ES-I3 (cell line): Measurements from ENCODE around the gene TMEM52.

ENCODE experiments used
- H3K36me3 ChIP-seq: 2 replicates; pipeline ENCODE4 v1.6.1; 2013; ENCODE audit warnings: mild to moderate bottlenecking, low read length, control low read depth, moderate library complexity; ENCODE audit not compliant: insufficient read depth
- H3K4me1 ChIP-seq: 2 replicates; pipeline ENCODE4 v1.6.1; 2013; ENCODE audit warnings: mild to moderate bottlenecking, control low read depth, low read length; ENCODE audit not compliant: insufficient read depth
- H3K9ac ChIP-seq: 2 replicates; pipeline ENCODE4 v1.6.1; 2013; ENCODE audit warnings: low read depth, mild to moderate bottlenecking, low read length, moderate library complexity
- H3K9me3 ChIP-seq: 2 replicates; pipeline ENCODE4 v1.6.1; 2013; ENCODE audit warnings: mild to moderate bottlenecking, low read length, moderate library complexity; ENCODE audit not compliant: control insufficient read depth, insufficient read depth

Gene TMEM52

DNA sequence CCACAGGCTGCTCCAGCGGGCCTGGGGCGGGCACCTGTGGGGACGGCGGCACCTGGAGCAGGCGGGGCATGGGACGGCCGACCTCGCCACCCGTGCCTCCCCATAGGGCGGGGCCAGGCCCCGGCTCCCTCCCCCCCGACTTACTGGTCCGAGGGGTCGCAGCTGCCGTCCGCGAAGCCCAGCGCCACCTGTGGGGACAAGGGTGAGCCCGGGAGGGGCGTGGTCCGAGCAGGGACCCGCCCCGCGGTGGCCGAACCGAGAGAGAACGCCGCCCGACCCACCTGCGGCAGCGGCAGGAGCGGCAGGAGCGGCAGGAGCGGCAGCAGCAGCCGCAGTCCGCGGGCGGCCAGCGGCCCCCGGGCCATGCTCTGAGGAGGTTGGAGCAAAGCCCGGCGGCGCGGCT lies at the start of gene TMEM52:
Gene TMEM52, minus strand, starts transcription at position 379 of the 403 bp plus-strand sequence. Its CDS starts 14 bp downstream, at position 365.
- H3K36me3 ChIP-seq: no peaks in the 10 kb centered on the region
- H3K9ac ChIP-seq: peak within 1 kb of the TSS; percentile 64
- H3K4me1 ChIP-seq: peaks cover 6% of the 10 kb centered on the region; the same call in 1 of the 2 replicates
- no peaks in the 10 kb centered on the region for H3K9me3 ChIP-seq

DNA sequence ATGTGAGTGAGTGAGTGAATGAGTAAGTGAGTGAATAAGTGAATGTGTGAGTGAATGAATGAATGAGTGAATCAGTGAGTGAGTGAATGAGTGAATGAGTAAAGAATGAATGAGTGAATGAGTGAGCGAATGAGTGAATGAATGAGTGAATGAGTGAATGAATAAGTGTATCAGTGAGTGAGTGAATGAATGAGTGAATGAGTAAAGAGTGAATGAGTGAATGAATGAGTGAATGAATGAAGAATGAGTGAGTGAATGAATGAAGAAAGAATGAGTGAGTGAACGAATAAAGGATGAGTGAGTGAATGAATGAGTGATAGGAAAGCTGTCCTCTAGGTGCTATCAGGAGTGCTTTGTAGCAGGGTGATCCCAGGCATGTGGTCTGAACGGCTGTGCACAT lies 48.8 kb upstream of the TMEM52 start:
- no peaks in the 10 kb centered on the region for H3K9me3 ChIP-seq
- H3K36me3 ChIP-seq: no peaks in the 10 kb centered on the region
- no peaks in the 10 kb centered on the region for H3K4me1 ChIP-seq
- H3K9ac ChIP-seq: no peak overlapping the region

DNA sequence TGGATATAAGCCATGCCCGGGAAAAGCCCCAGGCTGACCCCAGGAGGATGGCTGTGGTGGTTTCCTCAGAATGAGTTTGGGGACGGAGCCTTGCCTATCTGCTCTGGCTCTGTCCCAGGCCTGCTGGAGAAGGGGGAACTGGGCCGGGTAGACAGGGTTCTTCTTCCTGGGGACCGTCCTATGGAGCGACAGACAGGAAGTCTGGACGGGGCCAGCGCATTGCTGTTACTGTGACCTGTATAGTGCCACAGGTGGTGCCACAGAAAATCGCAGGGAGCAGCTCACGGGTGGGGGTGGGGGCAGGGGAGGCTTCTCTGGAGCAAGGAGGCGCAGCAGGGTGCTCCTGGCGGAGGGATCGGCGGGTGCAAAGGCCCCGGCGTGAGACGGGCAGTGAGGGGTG lies 48.1 kb upstream of the TMEM52 start:
- H3K9me3 ChIP-seq: no peaks in the 10 kb centered on the region; the same call in 1 of the 2 replicates
- H3K4me1 ChIP-seq: no peaks in the 10 kb centered on the region
- no peaks in the 10 kb centered on the region for H3K36me3 ChIP-seq
- no peak overlapping the region for H3K9ac ChIP-seq

DNA sequence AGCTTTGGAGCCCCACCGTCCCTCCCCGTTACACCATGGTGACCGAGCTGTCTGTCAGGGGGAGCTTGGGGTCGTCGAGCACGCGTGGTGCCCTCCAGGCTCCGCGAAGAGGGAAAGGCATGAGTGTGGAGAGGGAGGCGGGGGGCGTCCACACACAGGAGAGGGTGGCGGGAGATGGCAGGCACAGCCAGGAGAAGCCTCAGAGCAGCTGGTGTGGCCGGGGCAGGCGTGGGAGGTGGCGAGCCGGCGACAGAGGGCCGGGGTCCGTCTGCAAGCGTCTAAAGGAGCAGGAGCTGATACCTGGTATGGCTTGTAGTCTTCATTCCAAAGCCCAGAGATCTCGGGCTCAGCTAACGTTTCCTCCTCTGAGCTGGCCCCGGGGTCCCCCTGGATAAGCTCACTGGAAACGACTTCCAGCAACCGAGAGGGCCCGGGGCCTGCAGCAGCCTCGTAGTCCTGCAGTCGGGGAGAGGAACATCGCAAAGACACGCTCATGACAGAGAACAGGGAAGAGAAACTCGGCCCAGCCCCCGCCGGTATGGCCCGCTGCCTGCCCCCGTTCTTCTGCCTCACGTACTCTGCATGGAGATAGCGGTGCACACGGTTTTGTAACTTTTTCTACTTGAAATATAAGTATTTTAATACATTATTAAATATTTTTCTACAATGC lies 47.1 kb upstream of the TMEM52 start:
- Histone ChIP-seq H3K4me1 (no peaks in the 10 kb centered on the region), H3K9me3 (no peaks in the 10 kb centered on the region; the same call in 1 of the 2 replicates), H3K36me3 (no peaks in the 10 kb centered on the region), H3K9ac (no peak overlapping the region)

DNA sequence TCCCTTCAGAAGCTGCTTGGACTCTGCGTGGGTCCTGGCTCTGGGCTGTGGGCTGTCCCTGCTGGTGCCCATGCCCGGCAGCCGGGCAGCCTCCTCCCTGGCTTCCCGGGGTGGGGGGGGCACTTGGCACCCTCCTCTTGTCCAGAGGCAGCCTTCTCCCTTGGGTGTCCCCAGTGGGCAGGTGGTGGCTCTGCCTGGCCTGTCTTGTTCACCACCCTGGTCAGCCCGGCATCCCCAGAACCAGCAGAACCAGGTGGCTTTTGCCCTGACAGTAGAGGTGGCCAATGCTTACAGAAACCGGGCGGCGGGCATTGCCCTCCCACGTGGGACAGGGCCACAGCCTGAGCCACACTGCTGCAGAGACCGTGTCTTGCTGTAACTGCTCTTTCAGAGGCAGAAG lies 46.5 kb upstream of the TMEM52 start:
- Histone ChIP-seq H3K9ac (no peak overlapping the region), H3K9me3 (no peaks in the 10 kb centered on the region; the same call in 1 of the 2 replicates), H3K4me1 (peaks cover 5% of the 10 kb centered on the region; the same call in 1 of the 2 replicates), H3K36me3 (no peaks in the 10 kb centered on the region)

DNA sequence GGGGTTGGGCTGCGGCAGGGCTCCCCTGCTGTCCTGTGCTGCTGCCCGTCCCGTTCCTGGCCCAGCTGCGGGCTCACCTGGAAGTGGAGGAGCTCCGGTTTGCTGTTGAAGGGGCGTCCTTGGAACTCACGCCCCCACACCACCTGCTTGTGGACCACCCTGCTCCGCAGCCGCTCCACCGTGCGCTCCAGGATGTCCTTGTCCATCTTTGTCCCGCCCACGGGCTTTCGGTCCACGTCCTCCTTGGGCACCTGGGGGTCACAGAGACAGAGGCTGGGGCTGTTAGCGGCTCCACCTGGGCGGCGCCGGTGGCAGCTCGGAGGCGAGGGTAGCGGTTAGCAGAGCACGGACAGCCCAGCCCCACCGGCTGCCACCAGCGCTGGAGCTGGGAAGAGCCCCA lies 45.7 kb upstream of the TMEM52 start:
- Histone ChIP-seq H3K4me1 (peaks cover 10% of the 10 kb centered on the region; the same call in 1 of the 2 replicates), H3K9ac (no peak overlapping the region), H3K36me3 (no peaks in the 10 kb centered on the region), H3K9me3 (no peaks in the 10 kb centered on the region; the same call in 1 of the 2 replicates)

DNA sequence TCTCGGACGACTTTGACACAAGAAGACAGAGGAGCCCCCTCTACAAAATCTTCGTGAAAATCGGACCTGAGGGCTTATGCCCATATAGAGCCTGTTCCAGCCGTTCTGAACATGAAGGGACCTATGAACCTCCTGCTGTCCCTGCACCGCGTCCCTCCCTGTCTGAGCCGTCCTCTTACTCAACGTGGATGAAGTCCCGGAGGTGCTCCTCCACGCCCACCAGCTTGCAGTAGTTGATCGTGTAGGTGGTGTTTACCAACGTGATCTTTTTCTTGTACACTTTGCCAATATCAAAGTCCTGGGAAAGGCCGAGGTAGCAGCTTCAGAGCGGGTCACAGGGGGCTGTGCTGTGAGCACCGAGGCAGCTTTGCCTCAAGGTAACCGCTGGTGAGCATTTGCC lies 44.5 kb upstream of the TMEM52 start:
- no peaks in the 10 kb centered on the region for H3K36me3 ChIP-seq
- peaks cover 10% of the 10 kb centered on the region; the same call in 1 of the 2 replicates for H3K4me1 ChIP-seq
- no peaks in the 10 kb centered on the region; the same call in 1 of the 2 replicates for H3K9me3 ChIP-seq
- no peak overlapping the region for H3K9ac ChIP-seq

DNA sequence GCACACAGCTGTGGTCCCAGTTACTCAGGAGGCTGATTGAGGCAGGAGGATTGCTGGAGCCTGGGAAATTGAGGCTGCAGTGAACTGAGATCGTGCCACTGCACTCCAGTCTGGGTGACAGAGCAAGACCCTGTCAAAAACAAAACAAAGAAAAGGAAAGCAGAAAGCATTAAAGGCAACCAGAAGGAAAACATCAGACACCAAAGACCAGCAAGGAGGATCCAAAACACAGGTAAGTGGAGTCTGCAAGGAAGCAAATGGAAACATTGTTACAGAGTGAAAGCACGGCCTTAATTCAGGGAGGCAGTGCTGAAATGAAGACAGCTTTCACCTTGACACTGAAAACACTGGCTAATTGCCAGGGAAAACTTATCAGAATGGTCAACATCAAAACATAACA lies 43.7 kb upstream of the TMEM52 start:
- no peaks in the 10 kb centered on the region for H3K36me3 ChIP-seq
- H3K9ac ChIP-seq: no peak overlapping the region
- peaks cover 10% of the 10 kb centered on the region; the same call in 1 of the 2 replicates for H3K4me1 ChIP-seq
- no peaks in the 10 kb centered on the region; the same call in 1 of the 2 replicates for H3K9me3 ChIP-seq

DNA sequence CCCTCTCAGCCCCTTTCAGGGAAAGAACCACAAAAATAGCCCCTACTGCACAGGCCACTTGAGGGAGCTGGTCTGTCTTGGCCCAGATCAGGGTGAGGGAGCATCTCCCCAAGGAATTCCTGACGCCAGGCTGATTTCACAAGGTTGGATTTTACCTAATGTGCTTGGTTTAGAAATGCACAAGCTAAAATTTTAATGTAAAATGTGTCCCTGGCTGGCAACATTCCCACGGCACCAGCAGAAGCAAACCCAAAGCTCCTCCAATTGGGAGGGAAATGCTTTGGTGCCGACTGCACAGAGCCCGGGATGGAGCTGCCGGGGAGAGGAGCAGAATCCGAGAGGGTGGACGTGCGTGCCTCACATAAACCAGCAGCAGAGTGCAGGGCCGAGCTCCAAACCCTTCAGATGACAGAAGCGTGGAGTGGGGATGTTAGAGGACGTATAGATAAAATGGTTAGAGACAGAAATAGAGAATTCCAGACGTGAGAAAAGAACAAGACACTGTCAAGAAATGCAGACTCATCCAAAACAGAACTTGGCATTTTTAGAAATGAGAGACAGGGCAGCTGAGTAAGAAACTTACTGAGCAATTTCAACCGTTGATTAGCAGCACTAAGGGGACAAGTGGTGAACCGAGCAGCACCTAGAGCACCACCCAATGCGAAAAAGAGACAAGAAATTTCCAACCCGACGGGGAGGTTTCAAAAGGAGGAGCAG lies 41.6 kb upstream of the TMEM52 start:
- peaks cover 10% of the 10 kb centered on the region; the same call in 1 of the 2 replicates for H3K4me1 ChIP-seq
- no peaks in the 10 kb centered on the region for H3K36me3 ChIP-seq
- H3K9ac ChIP-seq: no peak overlapping the region; the same call in 1 of the 2 replicates
- no peaks in the 10 kb centered on the region; the same call in 1 of the 2 replicates for H3K9me3 ChIP-seq

DNA sequence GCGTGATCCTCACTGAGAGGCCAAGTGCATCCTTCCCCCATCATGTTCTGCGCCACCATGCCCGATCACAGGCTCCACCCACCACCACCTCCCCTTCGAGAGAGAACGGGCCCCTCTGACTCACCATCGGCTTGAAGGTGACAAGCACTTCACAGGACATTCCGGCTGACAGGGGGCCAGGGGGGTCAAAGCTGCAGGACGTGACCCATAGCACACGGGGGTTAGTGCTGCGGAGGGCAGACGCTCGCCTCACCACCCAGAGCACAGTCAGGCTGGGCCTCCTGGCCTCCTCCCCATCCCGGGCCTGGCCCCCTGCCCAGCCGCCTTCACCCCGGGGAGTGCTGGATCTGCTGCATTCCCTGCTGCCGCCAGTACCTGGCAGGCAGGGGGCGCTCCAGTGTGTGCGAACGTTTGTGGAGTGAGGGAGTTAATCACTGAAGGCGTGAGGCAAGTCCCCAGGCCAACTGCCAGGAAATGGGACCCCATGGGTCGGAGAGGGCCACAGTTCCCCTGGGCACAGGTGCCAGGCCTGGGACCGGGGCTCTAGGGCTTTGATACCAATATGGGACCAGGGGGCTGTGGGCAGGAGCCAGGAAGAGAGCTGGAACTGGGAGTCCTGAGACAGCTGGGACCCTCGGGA lies 40.9 kb upstream of the TMEM52 start:
- Histone ChIP-seq H3K9ac (peak overlapping the region; percentile 27; the same call in 1 of the 2 replicates), H3K4me1 (peaks cover 10% of the 10 kb centered on the region; the same call in 1 of the 2 replicates), H3K36me3 (no peaks in the 10 kb centered on the region), H3K9me3 (no peaks in the 10 kb centered on the region; the same call in 1 of the 2 replicates)

DNA sequence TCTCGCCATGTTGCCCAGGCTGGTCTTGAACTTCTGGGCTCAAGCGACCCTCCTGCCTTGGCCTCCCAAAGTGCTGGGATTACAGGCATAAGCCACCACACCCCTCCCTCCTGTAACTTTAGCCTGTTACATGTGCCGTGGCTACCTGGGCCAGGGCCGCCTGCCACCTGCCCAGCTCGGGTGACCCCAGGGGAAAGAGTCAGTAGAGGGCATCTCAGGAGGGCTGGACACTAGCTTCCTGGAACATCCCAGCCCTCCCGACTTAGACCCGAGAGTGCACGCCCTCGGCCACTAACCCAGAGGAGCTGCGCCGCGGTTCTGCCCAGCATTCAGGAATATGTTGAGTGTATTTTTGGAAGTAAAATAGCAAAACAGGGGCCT lies 40.4 kb upstream of the TMEM52 start:
- Histone ChIP-seq H3K9ac (peak overlapping the region; percentile 27; the same call in 1 of the 2 replicates), H3K36me3 (no peaks in the 10 kb centered on the region), H3K9me3 (no peaks in the 10 kb centered on the region; the same call in 1 of the 2 replicates), H3K4me1 (peaks cover 10% of the 10 kb centered on the region; the same call in 1 of the 2 replicates)

DNA sequence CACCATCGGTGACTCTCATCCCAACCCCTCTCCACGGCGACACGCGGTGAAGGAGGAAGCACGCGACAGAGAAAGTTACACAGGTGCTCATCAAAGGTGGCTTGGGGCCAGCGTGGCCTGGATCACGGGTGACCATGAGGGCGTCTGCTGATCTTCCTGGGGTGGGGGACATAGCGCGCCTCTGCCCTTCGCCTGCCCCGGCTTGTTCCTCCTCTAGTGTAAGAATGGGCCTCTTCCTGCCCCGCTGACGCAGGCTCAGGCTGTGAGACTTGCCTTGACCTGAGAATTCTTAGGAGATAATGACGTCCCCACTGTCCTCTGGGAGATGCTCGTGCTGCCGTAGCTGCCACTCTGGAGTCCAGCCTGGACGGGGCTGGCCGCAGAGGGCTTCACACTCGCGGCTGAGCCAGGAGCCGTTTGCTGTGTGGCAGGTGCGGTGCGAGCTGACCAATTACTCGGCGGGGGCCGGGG lies 39.0 kb upstream of the TMEM52 start:
- Histone ChIP-seq H3K9ac (no peak overlapping the region; the same call in 1 of the 2 replicates), H3K4me1 (peaks cover 10% of the 10 kb centered on the region; the same call in 1 of the 2 replicates), H3K9me3 (no peaks in the 10 kb centered on the region; the same call in 1 of the 2 replicates), H3K36me3 (no peaks in the 10 kb centered on the region)

DNA sequence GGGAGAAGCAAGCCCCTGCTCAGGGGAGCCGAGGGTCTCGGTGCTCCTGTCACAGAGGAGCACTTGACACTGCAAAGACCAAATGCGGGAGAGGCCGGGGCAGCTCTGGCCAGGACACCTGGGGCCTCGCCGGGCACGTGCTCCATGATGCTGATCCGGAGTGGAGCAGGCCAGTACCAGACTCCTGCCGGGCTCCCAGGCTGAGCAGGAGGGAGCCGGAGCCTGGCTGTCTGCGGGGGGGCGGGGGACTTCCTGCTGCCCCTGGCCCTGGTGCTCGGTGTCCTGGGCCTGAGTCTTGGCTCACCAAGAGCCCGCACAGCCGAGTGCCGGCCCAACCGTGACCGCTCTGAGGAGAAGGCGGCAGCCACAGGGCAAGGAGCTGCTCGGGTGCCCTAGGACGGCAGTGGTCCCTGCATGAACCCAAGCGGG lies 38.5 kb upstream of the TMEM52 start:
- no peaks in the 10 kb centered on the region for H3K36me3 ChIP-seq

More for the DNA sequence above, 38.5 kb upstream of the TMEM52 start:
- Histone ChIP-seq H3K9me3 (no peaks in the 10 kb centered on the region), H3K4me1 (peaks cover 10% of the 10 kb centered on the region; the same call in 1 of the 2 replicates), H3K9ac (no peak overlapping the region)
